HCT116 (cell line): ENCODE measurements around the gene SH3TC2. TPM values are rescaled to one million over a fixed set of nuclear protein-coding genes. Genes with fewer than 3 reads are reported as not detected.

Source experiments
- ATAC-seq: fragments of 200-7000 bp; cut with Tn5 transposase; 2 replicates; pipeline ENCODE4 v1.9.1; 2020; ENCODE audit warnings: mild to moderate bottlenecking, moderate library complexity
- BruUV-seq: library from RNA; stranded (reverse); fragments of 400-500 nt; replicated peaks from 2 replicates; lab custom pipeline; 2021; lab: Mats Ljungman, UMichigan
- CTCF ChIA-PET: fragments of 300-600 bp; sonication (Branson Sonifier 250); formaldehyde crosslinking; loops from one replicate; lab custom pipeline; 2021; ENCODE audit warnings: antibody characterized with exemption; lab: Charles Lee
- POLR2A ChIA-PET: fragments of 300-600, 350-600 bp; sonication (Branson Sonifier 250); formaldehyde crosslinking; loops from one replicate; lab custom pipeline; 2021; ENCODE audit warnings: antibody characterized with exemption; lab: Charles Lee
- RAD21 ChIA-PET, 2 experiments: fragments of 300-600 bp; sonication (Branson Sonifier 250); formaldehyde crosslinking; loops; one replicate each; lab custom pipeline; 2023; ENCODE audit warnings: low total read pairs in 2 of 2; ENCODE audit not compliant: uncharacterized antibody in 2 of 2, unreplicated experiment in 2 of 2, low non-redundant PET in 1 of 2; lab: Charles Lee
- DNase-seq: peaks from one replicate; pipeline ENCODE4 v3.0.0-alpha.2; 2010; ENCODE audit warnings: low read depth, low spot score
- H2AFZ ChIP-seq: fragments of 200-600 bp; shearing (Covaris generic), sonication (generic); 2 replicates; pipeline ENCODE4 v1.6.1; 2017; ENCODE audit warnings: low read depth, mixed run types, mixed read lengths, antibody characterized with exemption, low read length; ENCODE audit not compliant: poor library complexity, severe bottlenecking
- H3K27ac ChIP-seq: 2 replicates; pipeline ENCODE4 v1.5.1; 2012; ENCODE audit warnings: low read depth, low read length
- H3K27me3 ChIP-seq: fragments of 200-600 bp; sonication (generic); 2 replicates; pipeline ENCODE4 v1.6.1; 2016; ENCODE audit warnings: mixed run types, low read length, mixed read lengths; ENCODE audit not compliant: insufficient read depth
- H3K36me3 ChIP-seq, 2 experiments: fragments of 200-500 bp in 1 of 2; fragments of 200-600 bp in 1 of 2; sonication (Bioruptor generic) in 1 of 2; sonication (generic) in 1 of 2; 2 replicates each; pipeline versions ENCODE4 v1.5.1 to v1.6.1; 2014 to 2016; ENCODE audit warnings: low read length in 2 of 2, inconsistent platforms in 1 of 2, mixed read lengths in 1 of 2, mixed run types in 1 of 2; ENCODE audit not compliant: insufficient read depth in 2 of 2, control insufficient read depth in 1 of 2
- H3K4me1 ChIP-seq, 2 experiments: fragments of 200-600 bp in 1 of 2; sonication (generic) in 1 of 2; 2 replicates each; pipeline versions ENCODE4 v1.5.1 to v1.6.1; 2012 to 2017; ENCODE audit warnings: low read length in 2 of 2, inconsistent platforms in 1 of 2, mild to moderate bottlenecking in 1 of 2, mixed read lengths in 1 of 2, mixed run types in 1 of 2, moderate library complexity in 1 of 2; ENCODE audit not compliant: insufficient read depth in 2 of 2, control insufficient read depth in 1 of 2
- H3K4me2 ChIP-seq: fragments of 200-600 bp; sonication (generic); 2 replicates; pipeline ENCODE4 v1.6.1; 2017; ENCODE audit warnings: mixed run types, low read length, mixed read lengths
- H3K4me3 ChIP-seq, 2 experiments: fragments of 200-600 bp in 1 of 2; sonication (generic) in 1 of 2; replicated peaks in 1 of 2; 2 replicates each; pipeline ENCODE4 v1.5.1; 2011 to 2016; ENCODE audit warnings: low read length in 2 of 2, control low read depth in 1 of 2, low read depth in 1 of 2, mild to moderate bottlenecking in 1 of 2, mixed read lengths in 1 of 2, mixed run types in 1 of 2
- H3K79me2 ChIP-seq: fragments of 200-600 bp; sonication (generic); 2 replicates; pipeline ENCODE4 v1.6.1; 2017; ENCODE audit warnings: mild to moderate bottlenecking, mixed run types, low read length, moderate library complexity, mixed read lengths; ENCODE audit not compliant: insufficient read depth
- H3K9ac ChIP-seq: fragments of 200-600 bp; sonication (generic); 2 replicates; pipeline ENCODE4 v1.6.1; 2016; ENCODE audit warnings: low read length, mixed read lengths
- H3K9me2 ChIP-seq: fragments of 200-600 bp; sonication (generic), shearing (Covaris generic); 2 replicates; pipeline ENCODE4 v1.6.1; 2017; ENCODE audit warnings: mixed run types, mild to moderate bottlenecking, moderate library complexity; ENCODE audit not compliant: insufficient read depth
- H3K9me3 ChIP-seq, 2 experiments: fragments of 200-500 bp in 1 of 2; fragments of 200-600 bp in 1 of 2; sonication (Bioruptor generic) in 1 of 2; sonication (generic) in 1 of 2; 2 replicates each; pipeline ENCODE4 v1.6.1; 2014 to 2017; ENCODE audit warnings: low read length in 2 of 2, mixed read lengths in 2 of 2, inconsistent platforms in 1 of 2, low read depth in 1 of 2, mild to moderate bottlenecking in 1 of 2, mixed run types in 1 of 2, moderate library complexity in 1 of 2; ENCODE audit not compliant: control insufficient read depth in 1 of 2, insufficient read depth in 1 of 2
- H4K20me1 ChIP-seq: fragments of 200-600 bp; sonication (generic), shearing (Covaris generic); 2 replicates; pipeline ENCODE4 v1.6.1; 2017; ENCODE audit warnings: mixed run types, mild to moderate bottlenecking, moderate library complexity; ENCODE audit not compliant: insufficient read depth
- CBX3 ChIP-seq: IDR thresholded peaks from 2 replicates; pipeline ENCODE4 v1.6.1; 2012; ENCODE audit warnings: low read depth
- CEBPB ChIP-seq: IDR thresholded peaks from 2 replicates; pipeline ENCODE4 v1.6.1; 2012; ENCODE audit warnings: low read depth
- CTCF ChIP-seq, 3 experiments: fragments of 200-600 bp in 1 of 3; sonication (generic) in 1 of 3; IDR thresholded peaks in 2 of 3; conservative IDR thresholded peaks in 1 of 3; 2 replicates each; pipeline ENCODE4 v1.5.1; 2012 to 2017; ENCODE audit warnings: low read depth in 2 of 3, low read length in 2 of 3, antibody characterized with exemption in 1 of 3, borderline replicate concordance in 1 of 3, control low read depth in 1 of 3, mild to moderate bottlenecking in 1 of 3, mixed read lengths in 1 of 3, mixed run types in 1 of 3, moderate library complexity in 1 of 3; ENCODE audit not compliant: insufficient read depth in 1 of 3
- EGR1 ChIP-seq: IDR thresholded peaks from 2 replicates; pipeline ENCODE4 v1.6.1; 2012; ENCODE audit warnings: low read depth
- ELF1 ChIP-seq: IDR thresholded peaks from 2 replicates; pipeline ENCODE4 v1.6.1; 2012; ENCODE audit warnings: low read depth, borderline replicate concordance
- EZH2 ChIP-seq: fragments of 200-600 bp; sonication (generic); IDR thresholded peaks from 2 replicates; pipeline ENCODE4 v1.6.1; 2017; ENCODE audit warnings: antibody characterized with exemption, mixed run types
- MAX ChIP-seq: IDR thresholded peaks from 2 replicates; pipeline ENCODE4 v1.6.1; 2012
- POLR2A ChIP-seq: IDR thresholded peaks from 2 replicates; pipeline ENCODE4 v1.7.0; 2011; ENCODE audit warnings: borderline replicate concordance; ENCODE audit not compliant: insufficient read depth, insufficient read length; ENCODE audit errors: extremely low read depth
- POLR2AphosphoS5 ChIP-seq: IDR thresholded peaks from 2 replicates; pipeline ENCODE4 v1.6.1; 2011; ENCODE audit warnings: mild to moderate bottlenecking, low read depth, low read length, moderate library complexity
- RAD21 ChIP-seq: IDR thresholded peaks from 2 replicates; pipeline ENCODE4 v1.6.1; 2012; ENCODE audit warnings: low read depth, mild to moderate bottlenecking
- SP1 ChIP-seq: IDR thresholded peaks from 2 replicates; pipeline ENCODE4 v1.6.1; 2012; ENCODE audit warnings: low read depth
- SRF ChIP-seq: IDR thresholded peaks from 2 replicates; pipeline ENCODE4 v1.6.1; 2012; ENCODE audit warnings: low read depth
- YY1 ChIP-seq: IDR thresholded peaks from 2 replicates; pipeline ENCODE4 v1.6.1; 2011; ENCODE audit warnings: low read length, low read depth, moderate library complexity, mild to moderate bottlenecking; ENCODE audit not compliant: insufficient replicate concordance; ENCODE audit errors: extremely low read depth
- intact Hi-C: fragments of 100-400 bp; cut with micrococcal nuclease; formaldehyde crosslinking; loops from 2 replicates; pipeline ENCODE4 v1.10.0; 2022
- total RNA-seq: library from RNA; stranded (reverse); gene quantifications from one replicate; pipeline ENCODE4 v1.2.1, GENCODE V29; 2021; ENCODE audit not compliant: unreplicated experiment

Gene SH3TC2
- total RNA-seq, 1 experiment from 2014 or later = 12.8 TPM

GRCh38 chr5:149047462-149047861 lies 15.4 kb downstream of the SH3TC2 start:
- H3K9ac ChIP-seq = no peak overlapping the region
- no TSS peak for BruUV-seq
- POLR2A ChIA-PET = no interaction called here
- no peaks in the 10 kb centered on the region for H3K9me3 ChIP-seq
- CTCF ChIA-PET = interaction anchor here (0.6 kb wide), 1 partner anchor 316 kb away, joined by 3 read pairs; no protein-coding TSS in a partner anchor
- H3K4me2 ChIP-seq = no peak overlapping the region
- no peaks in the 10 kb centered on the region for H3K36me3 ChIP-seq
- H3K79me2 ChIP-seq = no peaks in the 10 kb centered on the region
- H3K4me1 ChIP-seq = no peaks in the 10 kb centered on the region
- no peaks in the 10 kb centered on the region for H3K9me2 ChIP-seq
- no peak overlapping the region for H3K27ac ChIP-seq
- no peak overlapping the region for H3K4me3 ChIP-seq
- RAD21 ChIA-PET = no interaction called here
- H3K27me3 ChIP-seq = no peaks in the 10 kb centered on the region
- no peak overlapping the region for H2AFZ ChIP-seq
- TF ChIP-seq CBX3 (no peak), YY1 (no peak), POLR2A (no peak), ELF1 (no peak), SP1 (no peak), EGR1 (no peak), EZH2 (no peak), CEBPB (no peak), POLR2AphosphoS5 (no peak), MAX (no peak), CTCF (IDR thresholded peaks at IDR 0.05 in 2 of 3, conservative IDR thresholded peaks at IDR 0.05 in 1 of 3; ENCODE audit: borderline replicate concordance in 1 of 3, insufficient read depth in 1 of 3, low read depth in 2 of 3, low read length in 2 of 3) (no peak), SRF (no peak), RAD21 (no peak)
- no peak for ATAC-seq
- no peak for DNase-seq
- H4K20me1 ChIP-seq = no peaks in the 10 kb centered on the region
- intact Hi-C loops = no loop called here
